HepG2 (cell line): ENCODE data around the gene GNA14. TPM values are rescaled to one million over a fixed set of nuclear protein-coding genes. Genes with fewer than 3 reads are reported as not detected.

ENCODE experiments used
- NFIC ChIP-seq: IDR thresholded peaks from 2 replicates; pipeline ENCODE4 v1.6.1; 2012; ENCODE audit warnings: mild to moderate bottlenecking, low read length, inconsistent platforms
- SP2 ChIP-seq: sonication (generic); formaldehyde crosslinking; IDR thresholded peaks from 2 replicates; pipeline ENCODE4 v1.5.1; 2020; ENCODE audit warnings: mild to moderate bottlenecking, missing genetic modification reagents
- TBX2 ChIP-seq: sonication (generic); formaldehyde crosslinking; IDR thresholded peaks from 2 replicates; pipeline ENCODE4 v1.5.0; 2020; ENCODE audit warnings: missing genetic modification reagents, mild to moderate bottlenecking, borderline replicate concordance
- ZFP1 ChIP-seq: IDR thresholded peaks from 2 replicates; pipeline ENCODE4 v1.6.1; 2016
- ZNF138 ChIP-seq: sonication (generic); formaldehyde crosslinking; IDR thresholded peaks from 2 replicates; pipeline ENCODE4 v1.5.0; 2020; ENCODE audit warnings: mild to moderate bottlenecking, low read depth, missing genetic modification reagents
- polyA plus RNA-seq, 8 experiments: library from polyadenylated mRNA; depleted of rRNA in 3 of 8; stranded (reverse) in 7 of 8; unstranded in 1 of 8; fragments of >200 nt; fragmentation: Illumina TruSeq in 4 of 8; extraction: Trizol in 4 of 8; gene quantifications; 2 replicates each; pipeline versions ENCODE4 v1.2.1 to v1.2.3, GENCODE V29; 2011 to 2016; ENCODE audit warnings: low read depth in 4 of 8, missing spikeins in 1 of 8, mixed read lengths in 1 of 8; ENCODE audit not compliant: insufficient read depth in 1 of 8
- total RNA-seq, 5 experiments: library from RNA; depleted of rRNA; stranded (reverse); fragments of >200 nt; fragmentation: Illumina TruSeq; extraction: Trizol; gene quantifications; 2 replicates each; pipeline ENCODE4 v1.2.3, GENCODE V29; 2016; ENCODE audit warnings: low read depth in 1 of 5
- TF ChIP-seq, protein P1 (sequence below): sonication (generic); formaldehyde crosslinking; IDR thresholded peaks from 2 replicates; pipeline ENCODE4 v1.4.0; 2020; ENCODE audit warnings: mild to moderate bottlenecking, missing genetic modification reagents, borderline replicate concordance
- TF ChIP-seq, protein P2 (sequence below): sonication (generic); formaldehyde crosslinking; IDR thresholded peaks from 2 replicates; pipeline ENCODE4 v1.5.0; 2020; ENCODE audit warnings: mild to moderate bottlenecking, low read depth, missing genetic modification reagents, borderline replicate concordance
- TF ChIP-seq, protein P3 (sequence below): sonication (generic); formaldehyde crosslinking; IDR thresholded peaks from 2 replicates; pipeline ENCODE4 v1.4.0; 2020; ENCODE audit warnings: missing genetic modification reagents

The GNA14 gene
- total and polyA plus RNA-seq, 2 of the 13 experiments (the other 11 are each of a cell fraction or from before 2014, with no cell fraction given) = not detected

DNA sequence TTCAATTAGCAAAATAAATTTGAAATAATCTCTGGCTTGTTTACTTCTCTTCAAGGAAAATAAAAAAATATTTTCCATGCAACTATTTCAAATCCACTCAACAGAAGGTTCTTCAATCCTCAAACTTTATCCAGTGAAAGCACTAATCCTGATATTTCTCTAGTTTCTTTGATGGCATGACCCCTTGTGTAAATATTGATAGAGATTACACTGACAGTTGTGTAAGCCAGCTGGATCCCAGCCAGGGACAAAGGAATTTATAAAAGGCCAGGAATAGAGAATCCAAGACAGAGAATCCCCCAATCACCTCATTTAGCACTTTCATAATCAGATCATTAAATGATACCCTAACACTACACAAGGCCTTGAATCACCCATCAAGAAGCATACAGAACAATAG, 135.2 kb downstream of the GNA14 start (continued):
- TF ChIP-seq, protein P1, sequence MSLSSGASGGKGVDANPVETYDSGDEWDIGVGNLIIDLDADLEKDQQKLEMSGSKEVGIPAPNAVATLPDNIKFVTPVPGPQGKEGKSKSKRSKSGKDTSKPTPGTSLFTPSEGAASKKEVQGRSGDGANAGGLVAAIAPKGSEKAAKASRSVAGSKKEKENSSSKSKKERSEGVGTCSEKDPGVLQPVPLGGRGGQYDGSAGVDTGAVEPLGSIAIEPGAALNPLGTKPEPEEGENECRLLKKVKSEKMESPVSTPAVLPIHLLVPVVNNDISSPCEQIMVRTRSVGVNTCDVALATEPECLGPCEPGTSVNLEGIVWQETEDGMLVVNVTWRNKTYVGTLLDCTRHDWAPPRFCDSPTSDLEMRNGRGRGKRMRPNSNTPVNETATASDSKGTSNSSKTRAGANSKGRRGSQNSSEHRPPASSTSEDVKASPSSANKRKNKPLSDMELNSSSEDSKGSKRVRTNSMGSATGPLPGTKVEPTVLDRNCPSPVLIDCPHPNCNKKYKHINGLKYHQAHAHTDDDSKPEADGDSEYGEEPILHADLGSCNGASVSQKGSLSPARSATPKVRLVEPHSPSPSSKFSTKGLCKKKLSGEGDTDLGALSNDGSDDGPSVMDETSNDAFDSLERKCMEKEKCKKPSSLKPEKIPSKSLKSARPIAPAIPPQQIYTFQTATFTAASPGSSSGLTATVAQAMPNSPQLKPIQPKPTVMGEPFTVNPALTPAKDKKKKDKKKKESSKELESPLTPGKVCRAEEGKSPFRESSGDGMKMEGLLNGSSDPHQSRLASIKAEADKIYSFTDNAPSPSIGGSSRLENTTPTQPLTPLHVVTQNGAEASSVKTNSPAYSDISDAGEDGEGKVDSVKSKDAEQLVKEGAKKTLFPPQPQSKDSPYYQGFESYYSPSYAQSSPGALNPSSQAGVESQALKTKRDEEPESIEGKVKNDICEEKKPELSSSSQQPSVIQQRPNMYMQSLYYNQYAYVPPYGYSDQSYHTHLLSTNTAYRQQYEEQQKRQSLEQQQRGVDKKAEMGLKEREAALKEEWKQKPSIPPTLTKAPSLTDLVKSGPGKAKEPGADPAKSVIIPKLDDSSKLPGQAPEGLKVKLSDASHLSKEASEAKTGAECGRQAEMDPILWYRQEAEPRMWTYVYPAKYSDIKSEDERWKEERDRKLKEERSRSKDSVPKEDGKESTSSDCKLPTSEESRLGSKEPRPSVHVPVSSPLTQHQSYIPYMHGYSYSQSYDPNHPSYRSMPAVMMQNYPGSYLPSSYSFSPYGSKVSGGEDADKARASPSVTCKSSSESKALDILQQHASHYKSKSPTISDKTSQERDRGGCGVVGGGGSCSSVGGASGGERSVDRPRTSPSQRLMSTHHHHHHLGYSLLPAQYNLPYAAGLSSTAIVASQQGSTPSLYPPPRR (CRISPR knock-in tag) = peak; percentile 67; the same call in 1 of the 2 replicates
- no peak for TF ChIP-seq ZFP1
- 0 out of 2 replicates have a peak, but pooled peaks have one; percentile 28 for TF ChIP-seq TBX2
- no peak for TF ChIP-seq SP2 (CRISPR knock-in tag)
- no peak for TF ChIP-seq ZNF138 (CRISPR knock-in tag)
- TF ChIP-seq, protein P2, sequence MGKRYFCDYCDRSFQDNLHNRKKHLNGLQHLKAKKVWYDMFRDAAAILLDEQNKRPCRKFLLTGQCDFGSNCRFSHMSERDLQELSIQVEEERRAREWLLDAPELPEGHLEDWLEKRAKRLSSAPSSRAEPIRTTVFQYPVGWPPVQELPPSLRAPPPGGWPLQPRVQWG (CRISPR knock-in tag) = no peak
- TF ChIP-seq NFIC = peak; percentile 95
- TF ChIP-seq, protein P3, sequence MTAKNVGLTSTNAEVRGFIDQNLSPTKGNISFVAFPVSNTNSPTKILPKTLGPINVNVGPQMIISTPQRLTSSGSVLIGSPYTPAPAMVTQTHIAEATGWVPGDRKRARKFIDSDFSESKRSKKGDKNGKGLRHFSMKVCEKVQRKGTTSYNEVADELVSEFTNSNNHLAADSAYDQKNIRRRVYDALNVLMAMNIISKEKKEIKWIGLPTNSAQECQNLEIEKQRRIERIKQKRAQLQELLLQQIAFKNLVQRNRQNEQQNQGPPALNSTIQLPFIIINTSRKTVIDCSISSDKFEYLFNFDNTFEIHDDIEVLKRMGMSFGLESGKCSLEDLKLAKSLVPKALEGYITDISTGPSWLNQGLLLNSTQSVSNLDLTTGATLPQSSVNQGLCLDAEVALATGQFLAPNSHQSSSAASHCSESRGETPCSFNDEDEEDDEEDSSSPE (CRISPR knock-in tag) = no peak
